HepG2 (cell line): Measurements from ENCODE around the gene DCTN4. TPM values are rescaled to one million over a fixed set of nuclear protein-coding genes. Genes with fewer than 3 reads are reported as not detected.

ENCODE experiments used
- ADNP ChIP-seq: sonication (generic); formaldehyde crosslinking; IDR thresholded peaks from 2 replicates; pipeline ENCODE4 v1.4.0; 2020; ENCODE audit warnings: missing genetic modification reagents
- AGO2 ChIP-seq: fragments of 200-400 bp; formaldehyde crosslinking; optimal IDR thresholded peaks from 2 replicates; pipeline ENCODE3; 2017; ENCODE audit warnings: mild to moderate bottlenecking, low read depth, low read length, moderate library complexity
- ATRX ChIP-seq: sonication (generic); formaldehyde crosslinking; IDR thresholded peaks from 2 replicates; pipeline ENCODE4 v1.4.0; 2020; ENCODE audit warnings: missing genetic modification reagents, borderline replicate concordance
- CEBPG ChIP-seq: IDR thresholded peaks from 2 replicates; pipeline ENCODE4 v1.6.1; 2016
- DMTF1 ChIP-seq: sonication (generic); formaldehyde crosslinking; IDR thresholded peaks from 2 replicates; pipeline ENCODE4 v1.4.0; 2020; ENCODE audit warnings: mild to moderate bottlenecking, missing genetic modification reagents
- ELF4 ChIP-seq: sonication (generic); formaldehyde crosslinking; IDR thresholded peaks from 2 replicates; pipeline ENCODE4 v1.5.0; 2020; ENCODE audit warnings: missing genetic modification reagents, mild to moderate bottlenecking, moderate library complexity, borderline replicate concordance
- FOXC1 ChIP-seq: sonication (generic); formaldehyde crosslinking; IDR thresholded peaks from 2 replicates; pipeline ENCODE4 v1.8.0; 2022; ENCODE audit warnings: mild to moderate bottlenecking, missing genetic modification reagents, borderline replicate concordance
- IRF2 ChIP-seq: IDR thresholded peaks from 2 replicates; pipeline ENCODE4 v1.6.1; 2018; ENCODE audit warnings: missing genetic modification reagents, missing compliant biosample characterization
- KAT2B ChIP-seq: fragments of 150-350 bp; IDR thresholded peaks from 2 replicates; pipeline ENCODE4 v1.6.1; 2014; ENCODE audit warnings: low read depth, low read length, borderline replicate concordance
- KLF12 ChIP-seq: sonication (generic); formaldehyde crosslinking; IDR thresholded peaks from 2 replicates; pipeline ENCODE4 v1.4.0; 2020; ENCODE audit warnings: missing genetic modification reagents, borderline replicate concordance
- MBD4 ChIP-seq: IDR thresholded peaks from 2 replicates; pipeline ENCODE4 v1.6.1; 2012; ENCODE audit warnings: low read length, inconsistent platforms, borderline replicate concordance
- NAIF1 ChIP-seq: sonication (generic); formaldehyde crosslinking; IDR thresholded peaks from 2 replicates; pipeline ENCODE4 v1.5.0; 2020; ENCODE audit warnings: mild to moderate bottlenecking, missing genetic modification reagents, borderline replicate concordance
- NFATC3 ChIP-seq: sonication (generic); formaldehyde crosslinking; IDR thresholded peaks from 2 replicates; pipeline ENCODE4 v1.5.1; 2020; ENCODE audit warnings: mild to moderate bottlenecking, missing genetic modification reagents
- TP53 ChIP-seq: sonication (generic); formaldehyde crosslinking; conservative IDR thresholded peaks from 2 replicates; pipeline ENCODE4 v1.4.0; 2020; ENCODE audit warnings: missing genetic modification reagents
- U2AF2 ChIP-seq: fragments of 200-400 bp; formaldehyde crosslinking; IDR thresholded peaks from 2 replicates; pipeline ENCODE4 v1.6.1; 2017; ENCODE audit warnings: low read depth, mild to moderate bottlenecking, low read length
- ZMYM2 ChIP-seq: sonication (generic); formaldehyde crosslinking; IDR thresholded peaks from 2 replicates; pipeline ENCODE4 v1.8.0; 2022; ENCODE audit warnings: mild to moderate bottlenecking, missing genetic modification reagents
- ZNF12 ChIP-seq: sonication (generic); formaldehyde crosslinking; IDR thresholded peaks from 2 replicates; pipeline ENCODE4 v1.5.0; 2020; ENCODE audit warnings: missing genetic modification reagents
- ZNF44 ChIP-seq: sonication (generic); formaldehyde crosslinking; IDR thresholded peaks from 2 replicates; pipeline ENCODE4 v1.5.1; 2020; ENCODE audit warnings: mild to moderate bottlenecking, missing genetic modification reagents
- polyA plus RNA-seq, 8 experiments: library from polyadenylated mRNA; depleted of rRNA in 3 of 8; stranded (reverse) in 7 of 8; unstranded in 1 of 8; fragments of >200 nt; fragmentation: Illumina TruSeq in 4 of 8; extraction: Trizol in 4 of 8; gene quantifications; 2 replicates each; pipeline versions ENCODE4 v1.2.1 to v1.2.3, GENCODE V29; 2011 to 2016; ENCODE audit warnings: low read depth in 4 of 8, missing spikeins in 1 of 8, mixed read lengths in 1 of 8; ENCODE audit not compliant: insufficient read depth in 1 of 8
- total RNA-seq, 5 experiments: library from RNA; depleted of rRNA; stranded (reverse); fragments of >200 nt; fragmentation: Illumina TruSeq; extraction: Trizol; gene quantifications; 2 replicates each; pipeline ENCODE4 v1.2.3, GENCODE V29; 2016; ENCODE audit warnings: low read depth in 1 of 5
- TF ChIP-seq, protein P1 (sequence below): sonication (generic); formaldehyde crosslinking; IDR thresholded peaks from 2 replicates; pipeline ENCODE4 v1.4.0; 2020; ENCODE audit warnings: missing genetic modification reagents
- TF ChIP-seq, protein P2 (sequence below): sonication (generic); formaldehyde crosslinking; conservative IDR thresholded peaks from 2 replicates; pipeline ENCODE4 v1.4.0; 2020; ENCODE audit warnings: missing genetic modification reagents
- TF ChIP-seq, protein P3 (sequence below): sonication (generic); formaldehyde crosslinking; IDR thresholded peaks from 2 replicates; pipeline ENCODE4 v1.4.0; 2020; ENCODE audit warnings: missing genetic modification reagents, borderline replicate concordance

Gene DCTN4
- total and polyA plus RNA-seq, 2 of the 13 experiments (the other 11 are each of a cell fraction or from before 2014, with no cell fraction given) = 24.1 to 26.9 TPM

DNA sequence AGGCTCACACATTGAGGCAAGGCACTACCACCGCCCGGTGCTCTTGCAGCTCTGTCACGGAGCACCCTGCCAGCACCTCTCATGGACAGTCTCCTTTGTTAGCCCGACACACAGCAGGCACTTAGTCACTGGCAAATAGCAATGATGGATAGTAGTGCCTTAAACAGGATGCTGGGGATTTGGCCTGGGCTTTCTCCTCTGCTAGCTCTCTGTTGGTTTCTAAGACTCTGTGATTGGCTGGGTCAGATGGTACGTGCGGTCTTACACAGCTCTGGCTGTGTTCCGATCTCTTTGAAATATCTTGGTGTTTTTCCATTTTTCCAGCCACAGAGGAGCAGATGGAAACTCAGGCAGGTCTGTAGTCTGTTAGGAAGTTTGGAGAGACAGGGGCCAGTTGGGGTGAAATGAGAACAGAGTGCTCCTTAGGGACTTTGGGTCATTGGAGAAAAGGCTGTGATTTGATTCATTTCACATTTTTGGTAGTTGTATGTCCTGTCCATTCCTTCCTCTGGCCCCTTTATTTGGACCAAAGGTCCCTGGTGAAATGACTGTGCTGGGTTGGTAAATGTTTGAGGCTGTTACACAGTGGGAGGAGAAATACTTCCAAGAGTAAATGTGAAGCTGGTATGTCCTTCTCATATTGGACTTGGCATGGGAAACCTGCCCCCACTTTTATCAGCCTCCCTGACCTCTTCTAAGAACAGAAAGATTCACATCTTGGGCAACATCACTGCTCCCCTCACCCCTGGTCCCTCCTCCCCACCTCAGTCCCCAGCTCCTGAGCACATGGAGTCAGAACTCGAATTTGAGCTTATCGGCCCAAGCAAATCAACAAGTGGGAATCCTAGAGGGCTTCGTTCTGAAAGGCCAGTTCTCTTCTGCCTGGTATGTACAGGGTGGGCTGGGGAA is 23.1 kb upstream of the DCTN4 start (continued):
- no peak for TF ChIP-seq ELF4 (CRISPR knock-in tag)
- TF ChIP-seq, protein P1, sequence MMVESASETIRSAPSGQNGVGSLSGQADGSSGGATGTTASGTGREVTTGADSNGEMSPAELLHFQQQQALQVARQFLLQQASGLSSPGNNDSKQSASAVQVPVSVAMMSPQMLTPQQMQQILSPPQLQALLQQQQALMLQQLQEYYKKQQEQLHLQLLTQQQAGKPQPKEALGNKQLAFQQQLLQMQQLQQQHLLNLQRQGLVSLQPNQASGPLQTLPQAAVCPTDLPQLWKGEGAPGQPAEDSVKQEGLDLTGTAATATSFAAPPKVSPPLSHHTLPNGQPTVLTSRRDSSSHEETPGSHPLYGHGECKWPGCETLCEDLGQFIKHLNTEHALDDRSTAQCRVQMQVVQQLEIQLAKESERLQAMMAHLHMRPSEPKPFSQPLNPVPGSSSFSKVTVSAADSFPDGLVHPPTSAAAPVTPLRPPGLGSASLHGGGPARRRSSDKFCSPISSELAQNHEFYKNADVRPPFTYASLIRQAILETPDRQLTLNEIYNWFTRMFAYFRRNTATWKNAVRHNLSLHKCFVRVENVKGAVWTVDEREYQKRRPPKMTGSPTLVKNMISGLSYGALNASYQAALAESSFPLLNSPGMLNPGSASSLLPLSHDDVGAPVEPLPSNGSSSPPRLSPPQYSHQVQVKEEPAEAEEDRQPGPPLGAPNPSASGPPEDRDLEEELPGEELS = 0 out of 2 replicates have a peak, but pooled peaks have one; percentile 46
- TF ChIP-seq IRF2 (CRISPR knock-in tag) = peak; percentile 43; the same call in 1 of the 2 replicates
- TF ChIP-seq ADNP (CRISPR knock-in tag) = no peak
- TF ChIP-seq ZNF12 = no peak
- TF ChIP-seq AGO2 = no peak
- TF ChIP-seq MBD4 = no peak
- TF ChIP-seq ATRX (CRISPR knock-in tag) = no peak
- TF ChIP-seq KLF12 (CRISPR knock-in tag) = no peak
- no peak for TF ChIP-seq DMTF1 (CRISPR knock-in tag)
- TF ChIP-seq ZMYM2 (CRISPR knock-in tag) = no peak
- TF ChIP-seq NAIF1 (CRISPR knock-in tag) = 0 out of 2 replicates have a peak, but pooled peaks have one; percentile 40
- TF ChIP-seq CEBPG (CRISPR knock-in tag) = peak; percentile 30; the same call in 1 of the 2 replicates
- TF ChIP-seq KAT2B = no peak
- TF ChIP-seq U2AF2 = no peak
- no peak for TF ChIP-seq FOXC1 (CRISPR knock-in tag)
- TF ChIP-seq TP53 = no peak
- TF ChIP-seq, protein P2, sequence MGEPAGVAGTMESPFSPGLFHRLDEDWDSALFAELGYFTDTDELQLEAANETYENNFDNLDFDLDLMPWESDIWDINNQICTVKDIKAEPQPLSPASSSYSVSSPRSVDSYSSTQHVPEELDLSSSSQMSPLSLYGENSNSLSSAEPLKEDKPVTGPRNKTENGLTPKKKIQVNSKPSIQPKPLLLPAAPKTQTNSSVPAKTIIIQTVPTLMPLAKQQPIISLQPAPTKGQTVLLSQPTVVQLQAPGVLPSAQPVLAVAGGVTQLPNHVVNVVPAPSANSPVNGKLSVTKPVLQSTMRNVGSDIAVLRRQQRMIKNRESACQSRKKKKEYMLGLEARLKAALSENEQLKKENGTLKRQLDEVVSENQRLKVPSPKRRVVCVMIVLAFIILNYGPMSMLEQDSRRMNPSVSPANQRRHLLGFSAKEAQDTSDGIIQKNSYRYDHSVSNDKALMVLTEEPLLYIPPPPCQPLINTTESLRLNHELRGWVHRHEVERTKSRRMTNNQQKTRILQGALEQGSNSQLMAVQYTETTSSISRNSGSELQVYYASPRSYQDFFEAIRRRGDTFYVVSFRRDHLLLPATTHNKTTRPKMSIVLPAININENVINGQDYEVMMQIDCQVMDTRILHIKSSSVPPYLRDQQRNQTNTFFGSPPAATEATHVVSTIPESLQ (CRISPR knock-in tag) = no peak
- no peak for TF ChIP-seq ZNF44
- TF ChIP-seq, protein P3, sequence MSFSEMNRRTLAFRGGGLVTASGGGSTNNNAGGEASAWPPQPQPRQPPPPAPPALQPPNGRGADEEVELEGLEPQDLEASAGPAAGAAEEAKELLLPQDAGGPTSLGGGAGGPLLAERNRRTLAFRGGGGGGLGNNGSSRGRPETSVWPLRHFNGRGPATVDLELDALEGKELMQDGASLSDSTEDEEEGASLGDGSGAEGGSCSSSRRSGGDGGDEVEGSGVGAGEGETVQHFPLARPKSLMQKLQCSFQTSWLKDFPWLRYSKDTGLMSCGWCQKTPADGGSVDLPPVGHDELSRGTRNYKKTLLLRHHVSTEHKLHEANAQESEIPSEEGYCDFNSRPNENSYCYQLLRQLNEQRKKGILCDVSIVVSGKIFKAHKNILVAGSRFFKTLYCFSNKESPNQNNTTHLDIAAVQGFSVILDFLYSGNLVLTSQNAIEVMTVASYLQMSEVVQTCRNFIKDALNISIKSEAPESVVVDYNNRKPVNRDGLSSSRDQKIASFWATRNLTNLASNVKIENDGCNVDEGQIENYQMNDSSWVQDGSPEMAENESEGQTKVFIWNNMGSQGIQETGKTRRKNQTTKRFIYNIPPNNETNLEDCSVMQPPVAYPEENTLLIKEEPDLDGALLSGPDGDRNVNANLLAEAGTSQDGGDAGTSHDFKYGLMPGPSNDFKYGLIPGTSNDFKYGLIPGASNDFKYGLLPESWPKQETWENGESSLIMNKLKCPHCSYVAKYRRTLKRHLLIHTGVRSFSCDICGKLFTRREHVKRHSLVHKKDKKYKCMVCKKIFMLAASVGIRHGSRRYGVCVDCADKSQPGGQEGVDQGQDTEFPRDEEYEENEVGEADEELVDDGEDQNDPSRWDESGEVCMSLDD = no peak
- TF ChIP-seq NFATC3 (CRISPR knock-in tag) = no peak
